Effector memory CD4-positive, alpha-beta T cell (primary cell): ENCODE measurements around the gene KLHL3.

Experiments used
- DNase-seq, 3 donors: peaks; one replicate each; pipeline ENCODE4 v3.0.0-alpha.2; 2020
- H3K27ac ChIP-seq: 2 replicates; pipeline ENCODE4 v1.7.0; 2013; ENCODE audit warnings: mild to moderate bottlenecking, low read length, moderate library complexity; ENCODE audit not compliant: insufficient read depth, poor library complexity, severe bottlenecking
- H3K27me3 ChIP-seq: replicated peaks from 2 replicates; pipeline ENCODE4 v1.7.0; 2013; ENCODE audit warnings: mild to moderate bottlenecking, low read length; ENCODE audit not compliant: insufficient read depth, control insufficient read depth, poor library complexity, severe bottlenecking
- H3K36me3 ChIP-seq: 2 replicates; pipeline ENCODE4 v1.7.0; 2013; ENCODE audit warnings: mild to moderate bottlenecking, low read length, moderate library complexity; ENCODE audit not compliant: control insufficient read depth, insufficient read depth
- H3K4me1 ChIP-seq: 2 replicates; pipeline ENCODE4 v1.7.0; 2013; ENCODE audit warnings: low read length, mild to moderate bottlenecking; ENCODE audit not compliant: control insufficient read depth, insufficient read depth, poor library complexity, severe bottlenecking
- H3K4me3 ChIP-seq: 2 replicates; pipeline ENCODE4 v1.7.0; 2013; ENCODE audit warnings: low read length, low read depth, mild to moderate bottlenecking; ENCODE audit not compliant: insufficient read depth, poor library complexity, severe bottlenecking
- H3K9me3 ChIP-seq: 2 replicates; pipeline ENCODE4 v1.7.0; 2013; ENCODE audit warnings: mild to moderate bottlenecking, low read length, moderate library complexity; ENCODE audit not compliant: control insufficient read depth

Gene KLHL3

GRCh38 chr5:137731176-137731575, 4.7 kb downstream of the KLHL3 start:
- no peak for DNase-seq
- H3K36me3 ChIP-seq = no peaks in the 10 kb centered on the region
- H3K9me3 ChIP-seq = no peaks in the 10 kb centered on the region
- no peak overlapping the region for H3K27ac ChIP-seq
- no peak overlapping the region for H3K4me3 ChIP-seq
- H3K27me3 ChIP-seq = no peaks in the 10 kb centered on the region
- H3K4me1 ChIP-seq = peaks cover 9% of the 10 kb centered on the region

- Histone ChIP-seq H3K9me3 (no peaks in the 10 kb centered on the region), H3K4me1 (peaks cover 9% of the 10 kb centered on the region), H3K27me3 (no peaks in the 10 kb centered on the region), H3K27ac (no peak overlapping the region), H3K4me3 (no peak overlapping the region), H3K36me3 (no peaks in the 10 kb centered on the region)
- DNase-seq = no peak
These were observed 5.6 kb downstream of the KLHL3 start for GRCh38 chr5:137730336-137730735.

GRCh38 chr5:137728048-137728447, 7.8 kb downstream of the KLHL3 start:
- Histone ChIP-seq H3K36me3 (no peaks in the 10 kb centered on the region), H3K9me3 (no peaks in the 10 kb centered on the region), H3K27me3 (no peaks in the 10 kb centered on the region), H3K4me3 (no peak overlapping the region), H3K27ac (no peak overlapping the region), H3K4me1 (no peaks in the 10 kb centered on the region)
- no peak for DNase-seq

GRCh38 chr5:137727623-137728022, 8.3 kb downstream of the KLHL3 start:
- H3K4me1 ChIP-seq = no peaks in the 10 kb centered on the region
- no peaks in the 10 kb centered on the region for H3K9me3 ChIP-seq
- H3K36me3 ChIP-seq = no peaks in the 10 kb centered on the region
- H3K27me3 ChIP-seq = no peaks in the 10 kb centered on the region
- no peak overlapping the region for H3K4me3 ChIP-seq
- H3K27ac ChIP-seq = no peak overlapping the region
- DNase-seq = no peak

- Histone ChIP-seq H3K4me1 (no peaks in the 10 kb centered on the region), H3K9me3 (no peaks in the 10 kb centered on the region), H3K36me3 (no peaks in the 10 kb centered on the region), H3K4me3 (no peak overlapping the region), H3K27me3 (no peaks in the 10 kb centered on the region), H3K27ac (no peak overlapping the region)
- DNase-seq = no peak
These were observed 11.6 kb downstream of the KLHL3 start for GRCh38 chr5:137724251-137724650.

DNA sequence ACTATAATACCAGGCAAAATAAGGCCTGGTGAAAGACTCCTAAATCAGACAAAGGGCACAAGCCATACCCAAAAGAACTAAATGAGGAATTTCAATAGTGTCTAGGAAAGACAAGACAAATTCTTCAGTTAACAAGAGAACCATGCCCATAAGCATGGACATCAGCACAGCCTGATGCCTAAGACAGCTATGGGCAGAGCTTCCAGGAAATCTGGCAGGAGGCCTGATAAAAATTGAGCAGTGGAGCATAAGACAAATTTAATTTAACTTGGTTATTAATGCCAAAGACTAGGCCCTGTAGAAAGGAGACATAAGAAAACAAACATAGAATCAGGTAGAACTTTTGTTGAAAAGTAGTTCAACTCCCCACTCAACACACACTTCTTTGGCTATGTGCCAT, 17.3 kb downstream of the KLHL3 start:
- no peaks in the 10 kb centered on the region for H3K27me3 ChIP-seq
- no peaks in the 10 kb centered on the region for H3K36me3 ChIP-seq
- no peaks in the 10 kb centered on the region for H3K9me3 ChIP-seq
- no peaks in the 10 kb centered on the region for H3K4me1 ChIP-seq
- no peak overlapping the region for H3K4me3 ChIP-seq
- H3K27ac ChIP-seq = no peak overlapping the region
- DNase-seq = no peak

- H3K4me3 ChIP-seq = no peak overlapping the region
- H3K36me3 ChIP-seq = no peaks in the 10 kb centered on the region
- H3K9me3 ChIP-seq = no peaks in the 10 kb centered on the region
- no peaks in the 10 kb centered on the region for H3K4me1 ChIP-seq
- no peak overlapping the region for H3K27ac ChIP-seq
- DNase-seq = no peak
- no peaks in the 10 kb centered on the region for H3K27me3 ChIP-seq
These were observed 19.6 kb downstream of the KLHL3 start for GRCh38 chr5:137716337-137716736.

DNA sequence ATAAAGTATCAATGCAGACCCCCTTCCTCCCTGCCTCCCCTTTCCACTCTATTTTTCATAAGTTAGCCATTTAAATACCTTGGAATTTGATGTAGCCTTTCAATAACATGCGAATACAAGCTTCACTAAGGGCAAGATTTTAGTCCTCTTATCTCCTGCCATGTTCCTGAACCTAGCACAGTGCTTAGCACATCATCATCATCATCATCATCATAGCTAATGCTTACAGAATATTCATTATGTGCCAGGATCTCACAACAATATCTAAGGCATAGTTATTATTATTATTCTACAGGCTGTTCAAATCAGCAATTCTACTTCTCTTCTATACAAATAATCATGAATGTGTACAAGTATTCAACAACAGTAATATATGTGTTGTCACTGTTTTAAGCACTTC, 20.4 kb downstream of the KLHL3 start:
- no peaks in the 10 kb centered on the region for H3K9me3 ChIP-seq
- no peaks in the 10 kb centered on the region for H3K27me3 ChIP-seq
- no peak overlapping the region for H3K4me3 ChIP-seq
- H3K4me1 ChIP-seq = no peaks in the 10 kb centered on the region
- no peaks in the 10 kb centered on the region for H3K36me3 ChIP-seq
- DNase-seq = no peak
- no peak overlapping the region for H3K27ac ChIP-seq

- DNase-seq = no peak
- Histone ChIP-seq H3K9me3 (no peaks in the 10 kb centered on the region), H3K4me3 (no peak overlapping the region), H3K4me1 (no peaks in the 10 kb centered on the region), H3K27me3 (no peaks in the 10 kb centered on the region), H3K36me3 (no peaks in the 10 kb centered on the region), H3K27ac (no peak overlapping the region)
These were observed 20.9 kb downstream of the KLHL3 start for GRCh38 chr5:137714946-137715345.

GRCh38 chr5:137714494-137714893, 21.4 kb downstream of the KLHL3 start:
- DNase-seq = no peak
- Histone ChIP-seq H3K9me3 (no peaks in the 10 kb centered on the region), H3K4me1 (no peaks in the 10 kb centered on the region), H3K4me3 (no peak overlapping the region), H3K27ac (no peak overlapping the region), H3K36me3 (no peaks in the 10 kb centered on the region), H3K27me3 (no peaks in the 10 kb centered on the region)

- Histone ChIP-seq H3K27ac (no peak overlapping the region), H3K4me3 (no peak overlapping the region), H3K4me1 (no peaks in the 10 kb centered on the region), H3K36me3 (peaks cover 8% of the 10 kb centered on the region), H3K27me3 (no peaks in the 10 kb centered on the region), H3K9me3 (no peaks in the 10 kb centered on the region)
- no peak for DNase-seq
These were observed 23.7 kb downstream of the KLHL3 start for GRCh38 chr5:137712139-137712667.
